Upper lobe of right lung (tissue), 1 donor: ENCODE measurements around the gene ST6GALNAC4. TPM values are rescaled to one million over a fixed set of nuclear protein-coding genes. Genes with fewer than 3 reads are reported as not detected.

Experiments used
- ATAC-seq: fragments of 200-7000 bp; cut with Tn5 transposase; one replicate; pipeline ENCODE4 v1.9.1; 2020; ENCODE audit warnings: mild to moderate bottlenecking, moderate library complexity
- DNase-seq: peaks from one replicate; pipeline ENCODE4 v3.0.0-alpha.2; 2020
- H3K27ac ChIP-seq: fragments of 200-600 bp; one replicate; pipeline ENCODE4 v1.8.0; 2022
- H3K27me3 ChIP-seq: fragments of 200-600 bp; one replicate; pipeline ENCODE4 v1.8.0; 2022; ENCODE audit warnings: mild to moderate bottlenecking
- H3K36me3 ChIP-seq: fragments of 200-600 bp; one replicate; pipeline ENCODE4 v1.8.0; 2022
- H3K4me1 ChIP-seq: fragments of 200-600 bp; one replicate; pipeline ENCODE4 v1.8.0; 2022
- H3K4me3 ChIP-seq: fragments of 200-600 bp; one replicate; pipeline ENCODE4 v1.8.0; 2022; ENCODE audit warnings: mild to moderate bottlenecking
- H3K9me3 ChIP-seq: fragments of 200-600 bp; one replicate; pipeline ENCODE4 v1.8.0; 2022
- CTCF ChIP-seq: fragments of 200-600 bp; IDR thresholded peaks from one replicate; pipeline ENCODE4 v1.8.0; 2022; ENCODE audit warnings: antibody characterized with exemption
- intact Hi-C: fragments of 100-400 bp; cut with DNase I; formaldehyde crosslinking; loops from one replicate; pipeline ENCODE4 v1.11.0; 2022
- microRNA-seq: library from miRNA; unstranded; fragments of <30 nt; microRNA quantifications from one replicate; pipeline ENCODE4 v1.2.0, GENCODE V29; 2020; ENCODE audit warnings: borderline microRNAs expressed
- total RNA-seq: library from RNA; stranded (reverse); fragmentation: NEBNext Ultra II Directional; extraction: Animal tissue kit (Norgen Biotek cat#: 25700); gene quantifications from one replicate; pipeline ENCODE4 v1.2.1, GENCODE V29; 2021
- donor health status: DM: no; HTN: yes; CAD: no; lungs with severe emphysema.

The ST6GALNAC4 gene
- total RNA-seq, 1 donor from 2014 or later: 58.8 TPM

- no peaks in the 10 kb centered on the region for H3K27me3 ChIP-seq
- H3K9me3 ChIP-seq: no peaks in the 10 kb centered on the region
- H3K27ac ChIP-seq: no peak overlapping the region
- no peak for TF ChIP-seq CTCF
- H3K4me3 ChIP-seq: no peak overlapping the region
- no peak for DNase-seq
- intact Hi-C loops: no loop called here
- ATAC-seq: no peak
- H3K4me1 ChIP-seq: peaks cover 58% of the 10 kb centered on the region
- H3K36me3 ChIP-seq: peaks cover under 1% of the 10 kb centered on the region
These were observed 56.1 kb downstream of the ST6GALNAC4 start for GRCh38 chr9:127860779-127861178.

GRCh38 chr9:127860260-127860659 is 56.6 kb downstream of the ST6GALNAC4 start:
- DNase-seq: no peak
- no peak for ATAC-seq
- Histone ChIP-seq H3K4me3 (no peak overlapping the region), H3K4me1 (peaks cover 63% of the 10 kb centered on the region), H3K27ac (no peak overlapping the region), H3K36me3 (no peaks in the 10 kb centered on the region), H3K27me3 (no peaks in the 10 kb centered on the region), H3K9me3 (no peaks in the 10 kb centered on the region)
- no peak for TF ChIP-seq CTCF
- intact Hi-C loops: no loop called here

GRCh38 chr9:127858041-127858512 is 58.8 kb downstream of the ST6GALNAC4 start:
- no peak for TF ChIP-seq CTCF
- H3K4me1 ChIP-seq: peaks cover 69% of the 10 kb centered on the region

More at GRCh38 chr9:127858041-127858512, 58.8 kb downstream of the ST6GALNAC4 start:
- H3K4me3 ChIP-seq: no peak overlapping the region
- DNase-seq: no peak
- peak overlapping the region; percentile 2 for H3K27ac ChIP-seq
- no peaks in the 10 kb centered on the region for H3K27me3 ChIP-seq
- no peaks in the 10 kb centered on the region for H3K9me3 ChIP-seq
- no peaks in the 10 kb centered on the region for H3K36me3 ChIP-seq
- no peak for ATAC-seq
- intact Hi-C loops: no loop called here

Small RNAs within 50 kb of the gene (microRNA-seq; reads per million reads assigned to microRNA genes)
- not detected for gene MIR4672

Other genes starting within 250 kb of the ST6GALNAC4 start
- 0.29 TPM for gene CFAP157, start 210.1 kb downstream of the ST6GALNAC4 start, total RNA-seq
- gene PTRH1, start 201.4 kb downstream of the ST6GALNAC4 start, total RNA-seq: 8.0 TPM
- 0.41 TPM for gene TTC16, start 201.0 kb downstream of the ST6GALNAC4 start, total RNA-seq
- 17.3 TPM for gene TOR2A, start 181.7 kb downstream of the ST6GALNAC4 start, total RNA-seq
- gene SH2D3C, start 138.4 kb downstream of the ST6GALNAC4 start, total RNA-seq: 85.3 TPM
- gene CDK9, start 131.0 kb downstream of the ST6GALNAC4 start, total RNA-seq: 99.1 TPM
- 68.9 TPM for gene FPGS, start 114.2 kb downstream of the ST6GALNAC4 start, total RNA-seq
- gene ENG, start 62.4 kb downstream of the ST6GALNAC4 start, total RNA-seq: 322 TPM
- gene AK1, start 39.4 kb downstream of the ST6GALNAC4 start, total RNA-seq: 158 TPM
- 94.7 TPM for gene ST6GALNAC6, start 17.4 kb downstream of the ST6GALNAC4 start, total RNA-seq
- 3.5 TPM for gene PIP5KL1, start 13.7 kb upstream of the ST6GALNAC4 start, total RNA-seq
- 37.1 TPM for gene DPM2, start 20.8 kb upstream of the ST6GALNAC4 start, total RNA-seq
- 44.7 TPM for gene EEIG1, start 63.9 kb upstream of the ST6GALNAC4 start, total RNA-seq
- 11.8 TPM for gene NAIF1, start 150.3 kb upstream of the ST6GALNAC4 start, total RNA-seq
- gene SLC25A25, start 151.2 kb upstream of the ST6GALNAC4 start, total RNA-seq: 34.7 TPM
- 35.1 TPM for gene PTGES2, start 210.7 kb upstream of the ST6GALNAC4 start, total RNA-seq
- 14.3 TPM for gene LCN2, start 232.4 kb upstream of the ST6GALNAC4 start, total RNA-seq
- 39.0 TPM for gene BBLN, start 243.2 kb upstream of the ST6GALNAC4 start, total RNA-seq